H7 (cell line): ENCODE measurements around the gene GYG2. TPM values are rescaled to one million over a fixed set of nuclear protein-coding genes. Genes with fewer than 3 reads are reported as not detected.
"Not testable (repeated sequence)": the region's sequence is repeated elsewhere in the genome, so short reads cannot be mapped to it uniquely, and the experiment has no call there.

Experiments used
- DNase-seq: peaks from one replicate; pipeline ENCODE4 v3.0.0; 2012
- H3K27me3 ChIP-seq: 2 replicates; pipeline ENCODE4 v1.6.0; 2011; ENCODE audit warnings: mild to moderate bottlenecking, low read length; ENCODE audit not compliant: control insufficient read depth, insufficient read depth
- H3K36me3 ChIP-seq: replicated peaks from 2 replicates; pipeline ENCODE4 v1.5.1; 2011; ENCODE audit warnings: low read length; ENCODE audit not compliant: control insufficient read depth, insufficient read depth
- H3K4me3 ChIP-seq: 2 replicates; pipeline ENCODE4 v1.5.1; 2011; ENCODE audit warnings: low read depth, mild to moderate bottlenecking, control low read depth, low read length, moderate library complexity; ENCODE audit not compliant: insufficient read depth
- total RNA-seq: library from RNA; depleted of rRNA; stranded (reverse); fragments of >200 nt; shearing (Covaris generic); gene quantifications from 2 replicates; pipeline ENCODE4 v1.2.3, GENCODE V29; 2014

Gene GYG2
- total RNA-seq, 1 experiment from 2014 or later: 40.5 TPM

DNA sequence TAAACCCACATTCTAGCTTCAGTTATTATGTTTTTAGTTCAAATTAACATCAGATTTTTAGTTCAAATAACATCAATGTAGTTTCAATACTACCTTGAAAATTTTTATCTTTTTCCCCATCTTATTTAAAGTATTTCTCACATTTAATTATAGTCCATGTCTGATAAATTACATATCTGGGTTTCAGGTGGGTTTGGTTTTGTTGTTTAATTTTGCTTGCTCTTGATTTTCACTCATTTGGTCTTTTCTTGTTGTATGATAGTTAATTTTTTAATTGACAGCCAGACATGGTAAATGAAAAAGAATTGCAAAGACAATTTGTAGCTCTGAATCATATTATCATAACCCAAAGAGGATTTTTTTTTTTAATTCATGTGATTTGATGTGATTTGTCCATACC lies 41.9 kb downstream of the GYG2 start:
- peaks cover 5% of the 10 kb centered on the region for H3K36me3 ChIP-seq
- no peak for DNase-seq
- H3K27me3 ChIP-seq: no peaks in the 10 kb centered on the region
- no peak overlapping the region for H3K4me3 ChIP-seq

DNA sequence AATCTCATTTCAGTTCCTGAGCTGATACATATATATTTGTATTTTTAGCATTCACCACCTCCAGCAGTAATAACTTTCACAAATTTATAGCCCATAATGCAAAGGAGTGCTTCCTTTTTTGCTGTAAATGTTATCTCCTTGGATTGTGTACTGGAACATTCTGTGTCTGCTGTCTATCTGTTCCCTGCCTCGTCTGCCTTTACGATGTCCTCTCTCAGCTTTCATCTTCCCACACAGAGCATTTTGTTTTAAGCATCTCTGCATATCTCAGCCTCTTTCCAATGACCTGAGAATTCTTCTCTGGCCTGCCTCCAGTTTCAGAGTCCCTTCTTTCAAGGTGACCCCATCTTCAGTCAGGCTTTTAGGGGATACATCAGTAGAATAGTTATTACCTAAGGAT lies 43.1 kb downstream of the GYG2 start:
- no peak overlapping the region for H3K4me3 ChIP-seq
- peaks cover 4% of the 10 kb centered on the region for H3K36me3 ChIP-seq
- H3K27me3 ChIP-seq: no peaks in the 10 kb centered on the region
- no peak for DNase-seq

DNA sequence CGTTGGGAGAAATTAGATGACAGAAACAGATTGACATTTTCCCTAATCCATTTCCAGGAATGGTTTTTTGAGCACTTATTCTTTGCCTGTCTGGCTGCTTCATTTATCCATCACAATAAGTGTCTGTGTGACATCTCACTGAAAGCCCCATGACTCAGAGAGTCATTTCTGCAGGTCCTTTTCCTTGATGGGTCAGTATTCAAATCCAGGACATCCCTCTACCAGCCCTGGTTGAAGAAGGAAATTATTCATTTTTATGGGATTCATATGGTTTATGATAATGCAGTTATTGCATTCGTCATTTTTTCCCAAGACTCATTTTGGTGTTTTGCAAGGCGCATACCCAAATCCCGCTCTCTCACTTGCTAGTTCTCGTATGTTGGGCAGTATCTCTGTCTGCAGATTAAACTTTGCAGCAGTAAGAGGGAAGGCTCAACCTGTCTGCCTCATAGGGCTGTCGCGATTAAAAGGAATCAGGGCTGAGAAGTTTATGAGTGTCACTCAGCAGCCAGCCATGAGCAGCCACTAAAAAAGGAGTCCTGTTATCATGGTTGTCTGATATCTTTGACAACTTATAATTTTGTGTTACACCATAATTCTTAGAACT lies 44.0 kb downstream of the GYG2 start:
- no peak overlapping the region for H3K4me3 ChIP-seq
- H3K27me3 ChIP-seq: no peaks in the 10 kb centered on the region
- peaks cover 1% of the 10 kb centered on the region for H3K36me3 ChIP-seq
- DNase-seq: no peak

DNA sequence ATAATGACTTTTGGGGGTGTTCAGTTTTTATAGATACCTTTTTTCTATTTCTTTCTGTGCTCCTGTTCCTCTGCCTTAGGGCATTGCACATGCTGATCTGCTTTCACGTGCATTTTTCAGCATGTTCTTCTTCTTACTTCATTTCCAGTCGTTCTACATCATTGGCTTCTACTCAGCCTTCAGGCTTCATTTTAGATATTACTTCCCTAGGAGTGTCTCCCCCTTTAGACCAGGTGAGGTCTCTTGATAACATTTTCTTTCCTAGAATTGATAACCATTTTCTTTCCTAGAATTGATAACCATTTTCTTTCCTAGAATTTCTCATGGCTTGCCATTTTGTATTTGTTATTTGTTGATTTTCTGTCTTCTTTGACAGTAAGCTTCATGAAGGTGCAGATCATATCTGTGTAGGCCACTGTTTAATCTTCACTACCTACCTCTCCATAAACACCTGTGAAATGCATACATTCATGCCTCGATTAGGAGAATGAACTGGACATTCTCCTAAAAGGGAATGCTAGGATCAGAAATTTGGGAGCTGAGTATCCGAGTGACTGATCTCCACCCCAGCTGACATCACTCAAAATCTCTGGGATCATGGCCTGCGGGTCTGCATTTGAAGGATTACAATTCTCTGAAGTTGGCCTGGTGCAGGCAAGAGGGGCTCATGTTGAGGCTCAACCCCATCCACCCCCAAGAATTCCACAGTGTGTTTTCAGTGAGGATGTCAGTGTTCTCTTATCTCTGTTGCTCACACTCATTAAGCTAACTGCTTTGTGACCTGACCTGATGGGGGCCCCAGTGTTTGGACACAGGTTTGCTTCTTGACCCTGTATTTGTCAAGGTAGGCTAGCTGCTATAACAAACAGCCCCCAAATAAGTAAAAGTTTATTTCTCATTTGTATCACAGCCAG lies 45.7 kb downstream of the GYG2 start:
- no peaks in the 10 kb centered on the region for H3K27me3 ChIP-seq
- no peak overlapping the region for H3K4me3 ChIP-seq
- DNase-seq: no peak
- peaks cover 1% of the 10 kb centered on the region for H3K36me3 ChIP-seq

DNA sequence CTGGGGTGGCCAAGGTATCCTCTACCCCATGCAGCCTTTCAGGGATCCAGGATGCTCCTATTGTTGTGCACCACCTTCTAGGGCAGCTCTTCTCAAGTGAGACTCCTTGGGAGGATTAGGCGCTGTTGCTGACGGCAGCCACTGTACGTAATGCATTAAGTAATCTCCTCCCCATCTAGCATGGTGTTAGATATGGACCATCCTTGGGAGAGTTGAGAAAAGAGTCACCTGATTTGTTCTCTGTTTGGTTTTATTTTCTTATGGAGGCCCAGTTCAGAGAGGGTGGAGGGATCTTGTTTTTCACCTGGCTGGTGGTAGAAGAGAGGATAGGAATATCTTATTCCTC lies 46.4 kb downstream of the GYG2 start:
- DNase-seq: no peak
- H3K4me3 ChIP-seq: no peak overlapping the region
- H3K36me3 ChIP-seq: peaks cover 1% of the 10 kb centered on the region
- no peaks in the 10 kb centered on the region for H3K27me3 ChIP-seq

DNA sequence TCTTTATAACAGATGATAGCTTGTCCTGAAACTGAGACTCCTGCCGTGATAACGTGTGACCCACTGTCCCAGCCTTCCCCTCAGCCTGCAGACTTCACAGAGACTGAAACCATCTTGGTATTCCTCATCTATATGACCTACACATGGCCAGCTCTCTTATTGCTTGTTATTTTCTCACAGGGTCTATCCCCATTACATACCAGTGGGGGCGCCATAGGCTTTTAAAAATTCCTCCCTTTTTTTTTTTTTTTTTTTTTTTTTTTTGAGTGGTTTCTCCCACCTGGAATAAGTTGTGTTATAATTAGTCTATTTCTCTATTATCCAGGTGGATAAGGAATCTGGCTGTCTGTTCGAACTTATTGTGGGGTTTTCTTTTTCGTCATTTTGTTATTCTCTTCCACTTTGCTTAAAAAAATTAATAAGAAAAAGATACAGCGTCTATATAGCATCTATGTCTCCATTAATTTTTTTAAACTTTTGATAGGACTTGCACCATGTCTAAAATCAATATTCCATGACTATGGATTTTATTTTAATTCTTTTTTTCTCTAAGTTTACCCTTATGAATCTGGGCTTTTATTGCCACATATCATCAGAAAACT lies 47.2 kb downstream of the GYG2 start:
- H3K27me3 ChIP-seq: no peaks in the 10 kb centered on the region
- H3K4me3 ChIP-seq: no peak overlapping the region
- DNase-seq: peak; percentile 74
- H3K36me3 ChIP-seq: peaks cover under 1% of the 10 kb centered on the region

DNA sequence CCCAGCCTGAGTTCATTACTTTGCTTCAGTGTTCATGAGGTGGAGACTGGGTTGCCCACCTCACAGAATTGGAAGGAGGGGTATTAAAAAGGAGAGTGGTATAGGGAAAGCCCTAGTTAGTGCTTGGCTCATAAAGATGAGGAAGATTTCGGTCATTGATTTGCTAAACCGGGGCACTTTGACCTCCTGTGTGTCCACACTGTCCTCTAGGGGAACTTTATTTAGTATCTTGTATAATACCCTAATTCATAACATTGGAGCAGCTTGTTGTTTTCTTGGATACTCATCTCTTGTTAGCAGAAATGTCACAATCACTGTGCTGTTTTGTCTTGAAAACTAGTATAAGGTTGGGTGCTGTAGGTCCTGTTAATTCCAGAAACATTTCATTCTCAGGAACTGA lies 49.8 kb downstream of the GYG2 start:
- Histone ChIP-seq H3K36me3 (peaks cover 5% of the 10 kb centered on the region), H3K4me3 (no peak overlapping the region), H3K27me3 (no peaks in the 10 kb centered on the region)
- DNase-seq: no peak

DNA sequence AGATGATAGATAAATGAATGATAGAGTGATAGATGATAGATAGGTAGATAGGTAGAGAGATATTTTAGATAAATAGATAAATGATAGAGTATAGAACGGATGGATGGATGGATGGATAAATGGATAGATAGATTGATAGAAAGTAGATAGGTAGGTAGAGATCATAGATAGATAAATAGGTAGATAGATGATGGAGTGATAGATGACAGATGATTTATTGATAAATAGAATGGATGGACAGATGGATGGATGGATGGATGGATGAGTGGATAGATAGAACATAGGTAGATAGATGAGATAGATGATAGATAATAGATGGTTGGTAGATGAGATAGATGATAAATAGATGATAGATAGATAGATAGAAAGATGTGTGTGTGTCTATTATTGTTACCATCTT lies 50.9 kb downstream of the GYG2 start:
- H3K36me3 ChIP-seq: peaks cover 5% of the 10 kb centered on the region
- H3K4me3 ChIP-seq: no peak overlapping the region
- no peaks in the 10 kb centered on the region for H3K27me3 ChIP-seq
- DNase-seq: no peak

DNA sequence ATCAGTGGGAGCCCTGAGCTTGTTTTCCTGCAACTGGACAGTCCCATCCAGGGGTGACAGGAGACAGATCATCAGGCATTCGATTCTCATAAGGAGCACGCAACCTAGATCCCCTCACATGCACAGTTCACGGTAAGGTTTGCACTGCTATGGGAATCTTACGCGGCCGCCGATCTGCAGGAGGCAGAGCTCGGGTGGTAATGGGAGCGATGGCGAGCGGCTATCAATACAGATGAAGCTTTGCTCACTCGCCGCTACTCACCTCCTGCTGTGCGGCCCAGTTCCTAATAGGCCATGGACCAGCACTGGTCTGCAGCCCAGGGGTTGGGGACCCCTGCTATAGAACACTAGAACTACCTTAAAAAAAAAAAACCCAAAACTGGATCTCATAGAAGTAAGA lies 55.0 kb downstream of the GYG2 start:
- Histone ChIP-seq H3K27me3 (no peaks in the 10 kb centered on the region), H3K4me3 (no peak overlapping the region), H3K36me3 (peaks cover 5% of the 10 kb centered on the region)
- DNase-seq: no peak

DNA sequence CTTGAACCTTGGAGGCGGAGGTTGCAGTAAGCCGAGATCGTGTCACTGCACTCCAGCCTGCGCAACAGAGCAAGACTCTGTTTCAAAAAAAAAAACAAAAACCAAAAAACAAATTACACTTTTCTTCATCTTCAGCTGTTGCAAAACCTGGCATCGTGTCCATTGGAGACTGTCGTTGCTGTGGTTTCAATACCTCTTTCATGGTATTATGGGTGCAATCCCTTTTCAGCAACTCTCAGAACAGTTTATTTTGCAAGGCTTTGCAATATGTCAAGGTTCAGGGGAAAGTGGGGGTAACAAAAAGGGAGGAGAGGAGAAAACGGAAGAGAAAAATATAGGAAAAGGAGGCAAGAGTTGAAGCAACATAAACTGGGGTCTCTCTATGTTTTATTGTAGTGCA lies 59.6 kb downstream of the GYG2 start:
- DNase-seq: no peak
- no peaks in the 10 kb centered on the region for H3K36me3 ChIP-seq
- no peak overlapping the region for H3K4me3 ChIP-seq
- no peaks in the 10 kb centered on the region for H3K27me3 ChIP-seq

DNA sequence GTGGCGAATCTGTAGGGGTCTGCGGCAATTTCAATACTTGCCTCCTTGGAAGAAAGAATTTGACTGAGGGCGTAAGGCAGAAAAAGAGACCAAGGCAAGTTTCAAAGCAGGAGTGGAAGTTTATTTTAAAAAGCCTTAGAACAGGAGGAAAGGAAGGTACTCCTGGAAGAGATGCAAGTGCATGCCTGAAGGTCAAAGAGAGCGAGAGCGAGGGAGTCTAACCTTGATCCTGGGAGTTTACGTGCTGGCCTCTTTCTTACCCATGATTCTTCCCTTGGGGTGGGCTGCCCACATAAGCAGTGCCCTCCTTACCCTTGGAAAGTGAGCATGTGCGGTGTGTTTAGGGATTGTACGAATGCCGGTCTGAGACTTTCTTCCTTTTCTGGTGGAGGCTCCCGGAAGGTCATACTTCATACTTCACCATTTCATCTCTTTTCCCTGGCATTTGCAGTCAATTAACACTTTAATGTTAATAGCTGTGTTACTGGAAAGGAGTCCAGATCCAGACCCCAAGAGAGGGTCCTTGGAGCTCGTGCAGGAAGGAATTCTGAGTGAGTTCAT lies 60.4 kb downstream of the GYG2 start:
- DNase-seq: no peak
- no peaks in the 10 kb centered on the region for H3K36me3 ChIP-seq
- H3K27me3 ChIP-seq: no peaks in the 10 kb centered on the region
- no peak overlapping the region for H3K4me3 ChIP-seq

DNA sequence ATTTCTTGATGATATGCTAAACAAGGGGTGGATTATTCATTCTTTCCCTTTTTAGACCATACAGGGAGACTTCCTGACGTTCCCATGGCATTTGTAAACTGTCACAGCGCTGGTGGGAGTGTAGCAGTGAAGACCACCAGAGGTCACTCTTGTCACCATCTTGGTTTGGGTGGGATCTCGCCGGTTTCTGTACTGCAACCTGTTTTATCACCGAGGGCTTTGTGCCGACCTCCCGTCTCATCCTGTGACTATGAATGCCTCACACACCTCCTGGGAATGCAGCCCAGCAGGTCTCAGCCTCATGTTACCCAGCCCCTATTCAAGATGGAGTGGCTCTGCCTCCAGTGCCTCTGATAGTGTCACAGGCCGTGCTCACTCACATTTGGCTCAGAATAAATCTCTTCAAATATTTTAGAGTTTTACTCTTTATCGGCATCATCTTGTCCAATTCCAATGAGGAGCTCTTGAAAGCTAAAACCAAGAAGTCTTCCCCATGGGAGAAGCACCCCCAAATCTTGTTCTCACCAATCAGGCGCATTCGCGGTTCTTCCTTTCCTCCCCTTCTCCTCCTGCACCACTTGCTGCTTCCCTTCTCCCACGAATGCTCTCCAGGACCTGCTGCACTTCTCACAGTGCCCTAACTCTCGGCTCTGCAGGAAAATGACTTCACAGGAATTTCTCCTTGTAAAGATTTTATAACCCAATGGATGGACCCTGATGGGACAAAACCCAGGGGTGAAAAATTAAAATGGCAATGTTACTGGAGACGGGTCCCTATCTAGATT lies 61.2 kb downstream of the GYG2 start:
- not testable (repeated sequence) for H3K36me3 ChIP-seq, H3K27me3 ChIP-seq, DNase-seq, H3K4me3 ChIP-seq

DNA sequence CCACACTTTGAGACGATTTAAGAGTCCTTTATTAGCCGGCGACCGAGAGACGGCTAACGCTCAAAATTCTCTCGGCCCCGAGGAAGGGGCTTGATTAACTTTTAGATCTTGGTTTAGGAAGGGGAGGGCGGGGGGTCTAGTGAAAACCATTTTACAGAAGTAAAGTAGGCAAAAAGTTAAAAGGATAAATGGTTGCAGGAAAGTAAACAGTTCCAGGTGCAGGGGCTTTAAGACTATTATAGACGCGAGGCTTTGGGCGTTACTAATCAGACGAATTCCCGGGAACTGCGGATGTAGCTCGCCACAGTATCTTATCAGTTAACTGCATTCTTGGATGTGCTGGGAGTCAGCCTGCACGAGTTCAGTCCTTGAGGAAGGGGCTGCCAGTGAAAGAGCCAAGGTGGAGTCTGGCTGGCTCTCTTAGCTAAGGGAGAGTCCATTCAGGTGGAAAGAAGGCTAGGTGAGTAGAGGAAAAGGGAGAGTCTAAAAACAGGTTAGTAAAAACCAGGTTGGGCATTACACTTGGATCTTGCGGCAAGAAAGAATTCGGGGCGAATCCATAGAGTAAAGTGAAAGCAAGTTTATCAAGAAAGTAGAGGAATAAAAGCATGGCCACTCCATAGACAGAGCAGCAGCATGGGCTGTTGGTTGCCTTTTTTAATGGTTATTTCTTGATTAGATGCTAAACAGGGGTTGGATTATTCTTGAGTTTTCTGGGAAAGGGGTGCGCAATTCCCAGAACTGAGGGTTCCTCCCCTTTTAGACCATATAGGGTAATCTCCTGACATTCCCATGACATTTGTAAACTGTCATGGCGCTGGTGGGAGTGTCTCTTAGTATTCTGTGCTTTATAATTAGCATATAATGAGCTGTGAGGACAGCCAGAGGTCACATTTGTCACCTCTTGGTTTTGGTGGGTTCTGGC lies 62.1 kb downstream of the GYG2 start:
- not testable (repeated sequence) for H3K27me3 ChIP-seq, H3K4me3 ChIP-seq, H3K36me3 ChIP-seq, DNase-seq
